ENCODE results near the gene NOL4L.

Gene NOL4L

DNA sequence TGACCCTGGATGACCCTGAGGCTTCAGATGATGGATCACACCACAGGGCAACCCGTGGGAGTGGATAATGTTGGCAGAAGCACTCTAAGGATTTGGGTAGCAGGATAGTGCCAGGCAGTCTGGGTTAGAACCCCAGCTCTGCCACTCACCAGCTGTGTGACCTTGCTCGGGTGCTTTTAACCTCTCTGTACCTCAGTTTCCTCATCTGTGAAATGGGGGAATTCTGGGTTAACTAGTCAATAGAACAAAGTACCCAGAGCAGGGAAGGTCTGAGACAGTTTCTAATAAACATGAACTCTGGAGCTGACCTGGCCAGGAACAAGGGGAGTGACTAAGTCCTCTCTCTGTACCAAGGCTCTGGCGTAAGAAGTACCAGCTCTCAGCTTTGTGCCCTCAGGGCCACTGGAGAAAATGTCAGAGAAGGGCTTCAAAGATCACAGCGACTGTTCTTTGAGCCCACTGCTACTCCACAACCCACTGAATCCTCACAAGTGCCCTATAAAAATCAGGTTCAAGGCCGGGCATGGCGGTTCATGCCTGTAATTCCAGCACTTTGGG is 14.7 kb upstream of the NOL4L start:
- no peak for ATAC-seq
- TF ChIP-seq ARNTL (CRISPR knock-in tag; IDR thresholded peaks at IDR 0.05; ENCODE audit: borderline replicate concordance, low read depth) (no peak), ZNF70 (CRISPR knock-in tag; IDR thresholded peaks at IDR 0.05) (no peak), RARB (CRISPR knock-in tag; IDR thresholded peaks at IDR 0.05) (no peak), PPARA (CRISPR knock-in tag; IDR thresholded peaks at IDR 0.05; ENCODE audit: borderline replicate concordance) (no peak), BACH2 (CRISPR knock-in tag; IDR thresholded peaks at IDR 0.05; ENCODE audit: borderline replicate concordance) (no peak), ZFP30 (CRISPR knock-in tag; IDR thresholded peaks at IDR 0.05) (no peak), ESRRG (CRISPR knock-in tag; IDR thresholded peaks at IDR 0.05) (no peak), GLIS3 (CRISPR knock-in tag; IDR thresholded peaks at IDR 0.05) (no peak), TCF4 (CRISPR knock-in tag; IDR thresholded peaks at IDR 0.05; ENCODE audit: borderline replicate concordance) (no peak), ZNF565 (CRISPR knock-in tag; conservative IDR thresholded peaks at IDR 0.05; ENCODE audit: low read depth) (no peak), ZC3H10 (CRISPR knock-in tag; IDR thresholded peaks at IDR 0.05) (no peak), ISL1 (CRISPR knock-in tag; IDR thresholded peaks at IDR 0.05) (no peak), OSR1 (CRISPR knock-in tag; IDR thresholded peaks at IDR 0.05) (no peak), TOX (CRISPR knock-in tag; IDR thresholded peaks at IDR 0.05; ENCODE audit: borderline replicate concordance) (no peak)
- TF ChIP-seq, protein P1, sequence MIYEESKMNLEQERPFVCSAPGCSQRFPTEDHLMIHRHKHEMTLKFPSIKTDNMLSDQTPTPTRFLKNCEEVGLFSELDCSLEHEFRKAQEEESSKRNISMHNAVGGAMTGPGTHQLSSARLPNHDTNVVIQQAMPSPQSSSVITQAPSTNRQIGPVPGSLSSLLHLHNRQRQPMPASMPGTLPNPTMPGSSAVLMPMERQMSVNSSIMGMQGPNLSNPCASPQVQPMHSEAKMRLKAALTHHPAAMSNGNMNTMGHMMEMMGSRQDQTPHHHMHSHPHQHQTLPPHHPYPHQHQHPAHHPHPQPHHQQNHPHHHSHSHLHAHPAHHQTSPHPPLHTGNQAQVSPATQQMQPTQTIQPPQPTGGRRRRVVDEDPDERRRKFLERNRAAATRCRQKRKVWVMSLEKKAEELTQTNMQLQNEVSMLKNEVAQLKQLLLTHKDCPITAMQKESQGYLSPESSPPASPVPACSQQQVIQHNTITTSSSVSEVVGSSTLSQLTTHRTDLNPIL (CRISPR knock-in tag; IDR thresholded peaks at IDR 0.05; ENCODE audit: low read depth): no peak
- TF ChIP-seq, protein P2, sequence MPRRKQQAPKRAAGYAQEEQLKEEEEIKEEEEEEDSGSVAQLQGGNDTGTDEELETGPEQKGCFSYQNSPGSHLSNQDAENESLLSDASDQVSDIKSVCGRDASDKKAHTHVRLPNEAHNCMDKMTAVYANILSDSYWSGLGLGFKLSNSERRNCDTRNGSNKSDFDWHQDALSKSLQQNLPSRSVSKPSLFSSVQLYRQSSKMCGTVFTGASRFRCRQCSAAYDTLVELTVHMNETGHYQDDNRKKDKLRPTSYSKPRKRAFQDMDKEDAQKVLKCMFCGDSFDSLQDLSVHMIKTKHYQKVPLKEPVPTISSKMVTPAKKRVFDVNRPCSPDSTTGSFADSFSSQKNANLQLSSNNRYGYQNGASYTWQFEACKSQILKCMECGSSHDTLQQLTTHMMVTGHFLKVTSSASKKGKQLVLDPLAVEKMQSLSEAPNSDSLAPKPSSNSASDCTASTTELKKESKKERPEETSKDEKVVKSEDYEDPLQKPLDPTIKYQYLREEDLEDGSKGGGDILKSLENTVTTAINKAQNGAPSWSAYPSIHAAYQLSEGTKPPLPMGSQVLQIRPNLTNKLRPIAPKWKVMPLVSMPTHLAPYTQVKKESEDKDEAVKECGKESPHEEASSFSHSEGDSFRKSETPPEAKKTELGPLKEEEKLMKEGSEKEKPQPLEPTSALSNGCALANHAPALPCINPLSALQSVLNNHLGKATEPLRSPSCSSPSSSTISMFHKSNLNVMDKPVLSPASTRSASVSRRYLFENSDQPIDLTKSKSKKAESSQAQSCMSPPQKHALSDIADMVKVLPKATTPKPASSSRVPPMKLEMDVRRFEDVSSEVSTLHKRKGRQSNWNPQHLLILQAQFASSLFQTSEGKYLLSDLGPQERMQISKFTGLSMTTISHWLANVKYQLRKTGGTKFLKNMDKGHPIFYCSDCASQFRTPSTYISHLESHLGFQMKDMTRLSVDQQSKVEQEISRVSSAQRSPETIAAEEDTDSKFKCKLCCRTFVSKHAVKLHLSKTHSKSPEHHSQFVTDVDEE (CRISPR knock-in tag; IDR thresholded peaks at IDR 0.05): no peak
- TF ChIP-seq, protein P3, sequence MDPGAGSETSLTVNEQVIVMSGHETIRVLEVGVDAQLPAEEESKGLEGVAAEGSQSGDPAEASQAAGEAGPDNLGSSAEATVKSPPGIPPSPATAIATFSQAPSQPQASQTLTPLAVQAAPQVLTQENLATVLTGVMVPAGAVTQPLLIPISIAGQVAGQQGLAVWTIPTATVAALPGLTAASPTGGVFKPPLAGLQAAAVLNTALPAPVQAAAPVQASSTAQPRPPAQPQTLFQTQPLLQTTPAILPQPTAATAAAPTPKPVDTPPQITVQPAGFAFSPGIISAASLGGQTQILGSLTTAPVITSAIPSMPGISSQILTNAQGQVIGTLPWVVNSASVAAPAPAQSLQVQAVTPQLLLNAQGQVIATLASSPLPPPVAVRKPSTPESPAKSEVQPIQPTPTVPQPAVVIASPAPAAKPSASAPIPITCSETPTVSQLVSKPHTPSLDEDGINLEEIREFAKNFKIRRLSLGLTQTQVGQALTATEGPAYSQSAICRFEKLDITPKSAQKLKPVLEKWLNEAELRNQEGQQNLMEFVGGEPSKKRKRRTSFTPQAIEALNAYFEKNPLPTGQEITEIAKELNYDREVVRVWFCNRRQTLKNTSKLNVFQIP (CRISPR knock-in tag; IDR thresholded peaks at IDR 0.05; ENCODE audit: borderline replicate concordance, low read depth): no peak
- TF ChIP-seq, protein P4, sequence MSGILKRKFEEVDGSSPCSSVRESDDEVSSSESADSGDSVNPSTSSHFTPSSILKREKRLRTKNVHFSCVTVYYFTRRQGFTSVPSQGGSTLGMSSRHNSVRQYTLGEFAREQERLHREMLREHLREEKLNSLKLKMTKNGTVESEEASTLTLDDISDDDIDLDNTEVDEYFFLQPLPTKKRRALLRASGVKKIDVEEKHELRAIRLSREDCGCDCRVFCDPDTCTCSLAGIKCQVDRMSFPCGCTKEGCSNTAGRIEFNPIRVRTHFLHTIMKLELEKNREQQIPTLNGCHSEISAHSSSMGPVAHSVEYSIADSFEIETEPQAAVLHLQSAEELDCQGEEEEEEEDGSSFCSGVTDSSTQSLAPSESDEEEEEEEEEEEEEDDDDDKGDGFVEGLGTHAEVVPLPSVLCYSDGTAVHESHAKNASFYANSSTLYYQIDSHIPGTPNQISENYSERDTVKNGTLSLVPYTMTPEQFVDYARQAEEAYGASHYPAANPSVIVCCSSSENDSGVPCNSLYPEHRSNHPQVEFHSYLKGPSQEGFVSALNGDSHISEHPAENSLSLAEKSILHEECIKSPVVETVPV (CRISPR knock-in tag; IDR thresholded peaks at IDR 0.05): no peak
- TF ChIP-seq, protein P5, sequence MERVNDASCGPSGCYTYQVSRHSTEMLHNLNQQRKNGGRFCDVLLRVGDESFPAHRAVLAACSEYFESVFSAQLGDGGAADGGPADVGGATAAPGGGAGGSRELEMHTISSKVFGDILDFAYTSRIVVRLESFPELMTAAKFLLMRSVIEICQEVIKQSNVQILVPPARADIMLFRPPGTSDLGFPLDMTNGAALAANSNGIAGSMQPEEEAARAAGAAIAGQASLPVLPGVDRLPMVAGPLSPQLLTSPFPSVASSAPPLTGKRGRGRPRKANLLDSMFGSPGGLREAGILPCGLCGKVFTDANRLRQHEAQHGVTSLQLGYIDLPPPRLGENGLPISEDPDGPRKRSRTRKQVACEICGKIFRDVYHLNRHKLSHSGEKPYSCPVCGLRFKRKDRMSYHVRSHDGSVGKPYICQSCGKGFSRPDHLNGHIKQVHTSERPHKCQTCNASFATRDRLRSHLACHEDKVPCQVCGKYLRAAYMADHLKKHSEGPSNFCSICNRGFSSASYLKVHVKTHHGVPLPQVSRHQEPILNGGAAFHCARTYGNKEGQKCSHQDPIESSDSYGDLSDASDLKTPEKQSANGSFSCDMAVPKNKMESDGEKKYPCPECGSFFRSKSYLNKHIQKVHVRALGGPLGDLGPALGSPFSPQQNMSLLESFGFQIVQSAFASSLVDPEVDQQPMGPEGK (CRISPR knock-in tag; IDR thresholded peaks at IDR 0.05; ENCODE audit: borderline replicate concordance): no peak

DNA sequence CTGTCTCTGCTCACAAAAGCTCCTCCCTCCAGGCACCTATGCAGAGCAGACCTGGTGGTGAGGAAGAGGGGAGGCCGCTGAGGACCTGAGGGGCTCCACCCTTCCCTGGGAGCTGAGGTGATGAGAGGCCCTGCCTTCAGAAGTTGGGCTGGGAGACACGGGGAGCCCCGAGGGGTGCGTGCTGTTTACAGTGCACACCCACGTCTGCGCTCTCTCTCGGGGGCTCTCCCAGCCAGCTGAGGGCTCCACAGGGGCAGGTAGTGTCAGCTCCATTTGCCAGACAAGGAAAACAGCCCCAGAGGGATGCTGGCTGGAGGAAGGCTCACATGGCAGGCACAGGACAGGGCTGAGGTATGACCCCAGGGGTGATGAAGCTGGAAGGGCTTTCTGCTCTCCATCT is 13.5 kb upstream of the NOL4L start:
- TF ChIP-seq BACH2 (CRISPR knock-in tag; IDR thresholded peaks at IDR 0.05; ENCODE audit: borderline replicate concordance) (no peak), RARB (CRISPR knock-in tag; IDR thresholded peaks at IDR 0.05) (no peak), ZC3H10 (CRISPR knock-in tag; IDR thresholded peaks at IDR 0.05) (no peak), TCF4 (CRISPR knock-in tag; IDR thresholded peaks at IDR 0.05; ENCODE audit: borderline replicate concordance) (no peak), CSDC2 (CRISPR knock-in tag; IDR thresholded peaks at IDR 0.05) (no peak), OSR1 (CRISPR knock-in tag; IDR thresholded peaks at IDR 0.05) (no peak), ZNF8 (CRISPR knock-in tag; IDR thresholded peaks at IDR 0.05) (no peak), ARNTL (CRISPR knock-in tag; IDR thresholded peaks at IDR 0.05; ENCODE audit: borderline replicate concordance, low read depth) (no peak), GLIS3 (CRISPR knock-in tag; IDR thresholded peaks at IDR 0.05) (no peak), SNAI2 (CRISPR knock-in tag; IDR thresholded peaks at IDR 0.05) (no peak), PPARA (CRISPR knock-in tag; IDR thresholded peaks at IDR 0.05; ENCODE audit: borderline replicate concordance) (no peak), TOX (CRISPR knock-in tag; IDR thresholded peaks at IDR 0.05; ENCODE audit: borderline replicate concordance) (no peak), ZNF70 (CRISPR knock-in tag; IDR thresholded peaks at IDR 0.05) (no peak)
- TF ChIP-seq, protein P4 (CRISPR knock-in tag; IDR thresholded peaks at IDR 0.05): no peak
- TF ChIP-seq, protein P1 (CRISPR knock-in tag; IDR thresholded peaks at IDR 0.05; ENCODE audit: low read depth): no peak
- no peak for ATAC-seq

Measured in SK-N-SH treated with all-trans-retinoic acid at 6 μM for 48 hours (cell line).